Ishikawa (cell line): Measurements from ENCODE around the gene ERBB2.
A peak's percentile ranks its signal among the peaks of the same experiment; 100 is the strongest.

Experiments
- CEBPB ChIP-seq: IDR thresholded peaks from 2 replicates; pipeline ENCODE4 v1.6.1; 2012
- CREB1 ChIP-seq: IDR thresholded peaks from 2 replicates; pipeline ENCODE4 v1.6.1; 2012; ENCODE audit warnings: low read depth
- EGR1 ChIP-seq: IDR thresholded peaks from 2 replicates; pipeline ENCODE4 v1.6.1; 2012
- FOXM1 ChIP-seq: IDR thresholded peaks from 2 replicates; pipeline ENCODE4 v1.6.1; 2012; ENCODE audit warnings: low read depth, borderline replicate concordance
- NFIC ChIP-seq: IDR thresholded peaks from 2 replicates; pipeline ENCODE4 v1.6.1; 2012
- RAD21 ChIP-seq: IDR thresholded peaks from 2 replicates; pipeline ENCODE4 v1.6.1; 2012; ENCODE audit warnings: low read depth
- TAF1 ChIP-seq: IDR thresholded peaks from 2 replicates; pipeline ENCODE4 v1.6.1; 2012; ENCODE audit warnings: low read depth, mild to moderate bottlenecking
- TCF12 ChIP-seq: IDR thresholded peaks from 2 replicates; pipeline ENCODE4 v1.6.1; 2012; ENCODE audit warnings: low read depth
- TEAD4 ChIP-seq: IDR thresholded peaks from 2 replicates; pipeline ENCODE4 v1.6.1; 2012
- YY1 ChIP-seq: IDR thresholded peaks from 2 replicates; pipeline ENCODE4 v1.6.1; 2012; ENCODE audit warnings: low read depth
- ZBTB7A ChIP-seq: IDR thresholded peaks from 2 replicates; pipeline ENCODE4 v1.6.1; 2012; ENCODE audit warnings: low read depth
- TF ChIP-seq, protein P1 (sequence below): IDR thresholded peaks from 2 replicates; pipeline ENCODE4 v1.6.1; 2012
- TF ChIP-seq, protein P2 (sequence below): IDR thresholded peaks from 2 replicates; pipeline ENCODE4 v1.6.1; 2012; ENCODE audit warnings: low read depth, mild to moderate bottlenecking
- TF ChIP-seq, protein P3 (sequence below): IDR thresholded peaks from 2 replicates; pipeline ENCODE4 v1.6.1; 2012

Gene ERBB2

DNA sequence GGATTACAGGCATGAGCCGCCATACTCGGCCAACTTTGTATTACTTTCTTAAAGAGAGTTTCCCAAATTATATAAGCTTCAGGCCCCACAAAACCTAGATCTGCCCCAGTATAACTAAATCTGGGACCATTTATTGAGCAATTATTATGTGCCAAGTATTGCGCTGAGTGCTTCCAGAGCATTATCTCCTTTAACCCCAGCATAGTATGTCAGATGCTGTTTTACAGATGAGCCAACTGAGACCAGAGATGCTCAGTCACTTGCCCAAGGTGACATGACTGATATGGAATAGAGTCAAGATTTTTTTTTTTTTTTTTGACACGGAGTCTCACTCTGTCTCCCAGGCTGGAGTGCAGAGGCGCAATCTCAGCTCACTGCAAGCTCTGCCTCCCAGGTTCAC, 1.9 kb upstream of the ERBB2 start:
- no peak for TF ChIP-seq RAD21
- TF ChIP-seq, protein P1, sequence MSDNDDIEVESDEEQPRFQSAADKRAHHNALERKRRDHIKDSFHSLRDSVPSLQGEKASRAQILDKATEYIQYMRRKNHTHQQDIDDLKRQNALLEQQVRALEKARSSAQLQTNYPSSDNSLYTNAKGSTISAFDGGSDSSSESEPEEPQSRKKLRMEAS, result no peak
- TF ChIP-seq TCF12, result no peak
- TF ChIP-seq, protein P2, sequence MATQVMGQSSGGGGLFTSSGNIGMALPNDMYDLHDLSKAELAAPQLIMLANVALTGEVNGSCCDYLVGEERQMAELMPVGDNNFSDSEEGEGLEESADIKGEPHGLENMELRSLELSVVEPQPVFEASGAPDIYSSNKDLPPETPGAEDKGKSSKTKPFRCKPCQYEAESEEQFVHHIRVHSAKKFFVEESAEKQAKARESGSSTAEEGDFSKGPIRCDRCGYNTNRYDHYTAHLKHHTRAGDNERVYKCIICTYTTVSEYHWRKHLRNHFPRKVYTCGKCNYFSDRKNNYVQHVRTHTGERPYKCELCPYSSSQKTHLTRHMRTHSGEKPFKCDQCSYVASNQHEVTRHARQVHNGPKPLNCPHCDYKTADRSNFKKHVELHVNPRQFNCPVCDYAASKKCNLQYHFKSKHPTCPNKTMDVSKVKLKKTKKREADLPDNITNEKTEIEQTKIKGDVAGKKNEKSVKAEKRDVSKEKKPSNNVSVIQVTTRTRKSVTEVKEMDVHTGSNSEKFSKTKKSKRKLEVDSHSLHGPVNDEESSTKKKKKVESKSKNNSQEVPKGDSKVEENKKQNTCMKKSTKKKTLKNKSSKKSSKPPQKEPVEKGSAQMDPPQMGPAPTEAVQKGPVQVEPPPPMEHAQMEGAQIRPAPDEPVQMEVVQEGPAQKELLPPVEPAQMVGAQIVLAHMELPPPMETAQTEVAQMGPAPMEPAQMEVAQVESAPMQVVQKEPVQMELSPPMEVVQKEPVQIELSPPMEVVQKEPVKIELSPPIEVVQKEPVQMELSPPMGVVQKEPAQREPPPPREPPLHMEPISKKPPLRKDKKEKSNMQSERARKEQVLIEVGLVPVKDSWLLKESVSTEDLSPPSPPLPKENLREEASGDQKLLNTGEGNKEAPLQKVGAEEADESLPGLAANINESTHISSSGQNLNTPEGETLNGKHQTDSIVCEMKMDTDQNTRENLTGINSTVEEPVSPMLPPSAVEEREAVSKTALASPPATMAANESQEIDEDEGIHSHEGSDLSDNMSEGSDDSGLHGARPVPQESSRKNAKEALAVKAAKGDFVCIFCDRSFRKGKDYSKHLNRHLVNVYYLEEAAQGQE, result no peak
- no peak for TF ChIP-seq YY1
- TF ChIP-seq FOXM1, result no peak
- TF ChIP-seq NFIC, result no peak

DNA sequence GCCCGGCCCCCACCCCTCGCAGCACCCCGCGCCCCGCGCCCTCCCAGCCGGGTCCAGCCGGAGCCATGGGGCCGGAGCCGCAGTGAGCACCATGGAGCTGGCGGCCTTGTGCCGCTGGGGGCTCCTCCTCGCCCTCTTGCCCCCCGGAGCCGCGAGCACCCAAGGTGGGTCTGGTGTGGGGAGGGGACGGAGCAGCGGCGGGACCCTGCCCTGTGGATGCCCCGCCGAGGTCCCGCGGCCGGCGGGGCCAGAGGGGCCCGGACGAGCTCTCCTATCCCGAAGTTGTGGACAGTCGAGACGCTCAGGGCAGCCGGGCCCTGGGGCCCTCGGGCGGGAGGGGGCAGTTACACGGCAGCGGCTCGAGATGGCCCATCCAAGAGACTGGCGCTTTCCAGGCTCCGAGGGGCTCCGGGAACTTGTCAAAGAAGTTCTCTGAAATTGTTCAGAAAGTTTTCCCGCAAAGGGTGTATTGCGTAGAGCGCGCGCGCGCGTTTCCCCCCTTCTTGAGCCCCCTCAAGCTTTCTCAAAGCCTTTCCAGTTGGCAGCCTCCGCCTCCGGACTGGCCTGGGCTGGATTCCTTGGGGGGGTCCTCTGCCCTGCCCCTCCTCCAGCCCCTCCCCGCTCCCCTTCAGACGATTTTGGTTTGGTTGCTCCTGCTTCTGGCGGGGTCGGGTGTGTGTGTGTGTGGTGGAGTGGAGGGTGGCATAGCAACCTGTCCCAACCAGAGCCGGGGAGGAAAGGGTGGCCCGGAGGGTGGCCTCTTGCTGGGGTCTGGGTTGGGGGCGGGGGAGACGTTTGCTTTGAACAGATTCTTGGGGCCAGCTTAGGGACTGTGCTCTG, 504 bp downstream of the ERBB2 start:
- no peak for TF ChIP-seq YY1
- TF ChIP-seq CEBPB, result no peak
- peak; percentile 85 for TF ChIP-seq ZBTB7A
- TF ChIP-seq, protein P1, result peak; percentile 32; the same call in 1 of the 2 replicates

DNA sequence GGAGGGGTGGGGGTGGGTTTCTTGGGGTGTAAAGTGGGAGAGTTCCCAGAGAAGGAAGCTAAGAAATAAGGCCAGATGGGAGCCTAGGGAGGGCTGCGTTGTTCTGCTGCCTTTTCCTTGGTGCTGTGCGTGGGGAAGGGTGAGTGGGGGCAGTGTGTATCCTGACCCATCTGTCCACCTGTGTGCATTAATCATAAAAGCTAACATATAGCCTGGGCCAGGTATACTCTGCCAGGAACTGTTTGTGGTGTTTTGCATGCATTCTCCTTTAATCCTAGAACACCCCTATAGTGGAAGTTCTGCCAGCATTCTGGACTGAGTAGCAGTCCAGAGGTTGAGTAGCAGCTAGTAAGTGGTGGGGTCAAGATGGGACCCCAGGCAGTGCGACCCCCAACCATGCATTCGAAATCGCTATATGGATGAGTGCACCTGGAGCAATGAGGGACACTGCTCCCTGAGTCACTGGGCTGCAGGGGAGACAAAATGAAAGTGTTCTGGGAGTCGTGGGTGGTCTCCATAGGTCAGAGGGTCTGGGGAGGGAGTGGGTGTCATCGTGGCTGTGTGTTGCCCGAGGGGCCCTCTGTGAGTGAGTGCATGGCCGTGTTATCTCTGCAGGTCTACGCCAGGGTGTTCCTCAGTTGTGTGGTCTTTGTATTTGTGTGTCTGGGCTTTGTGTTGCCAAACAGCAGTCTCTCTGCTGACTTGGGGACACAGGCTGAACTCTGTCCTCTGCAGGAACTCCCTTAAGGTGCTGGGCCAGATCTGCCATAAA, 1.3 kb downstream of the ERBB2 start:
- TF ChIP-seq, protein P1, result no peak
- TF ChIP-seq, protein P3, sequence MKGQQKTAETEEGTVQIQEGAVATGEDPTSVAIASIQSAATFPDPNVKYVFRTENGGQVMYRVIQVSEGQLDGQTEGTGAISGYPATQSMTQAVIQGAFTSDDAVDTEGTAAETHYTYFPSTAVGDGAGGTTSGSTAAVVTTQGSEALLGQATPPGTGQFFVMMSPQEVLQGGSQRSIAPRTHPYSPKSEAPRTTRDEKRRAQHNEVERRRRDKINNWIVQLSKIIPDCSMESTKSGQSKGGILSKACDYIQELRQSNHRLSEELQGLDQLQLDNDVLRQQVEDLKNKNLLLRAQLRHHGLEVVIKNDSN, result no peak
- TF ChIP-seq ZBTB7A, result no peak
- no peak for TF ChIP-seq RAD21
- TF ChIP-seq EGR1, result no peak
- no peak for TF ChIP-seq NFIC

DNA sequence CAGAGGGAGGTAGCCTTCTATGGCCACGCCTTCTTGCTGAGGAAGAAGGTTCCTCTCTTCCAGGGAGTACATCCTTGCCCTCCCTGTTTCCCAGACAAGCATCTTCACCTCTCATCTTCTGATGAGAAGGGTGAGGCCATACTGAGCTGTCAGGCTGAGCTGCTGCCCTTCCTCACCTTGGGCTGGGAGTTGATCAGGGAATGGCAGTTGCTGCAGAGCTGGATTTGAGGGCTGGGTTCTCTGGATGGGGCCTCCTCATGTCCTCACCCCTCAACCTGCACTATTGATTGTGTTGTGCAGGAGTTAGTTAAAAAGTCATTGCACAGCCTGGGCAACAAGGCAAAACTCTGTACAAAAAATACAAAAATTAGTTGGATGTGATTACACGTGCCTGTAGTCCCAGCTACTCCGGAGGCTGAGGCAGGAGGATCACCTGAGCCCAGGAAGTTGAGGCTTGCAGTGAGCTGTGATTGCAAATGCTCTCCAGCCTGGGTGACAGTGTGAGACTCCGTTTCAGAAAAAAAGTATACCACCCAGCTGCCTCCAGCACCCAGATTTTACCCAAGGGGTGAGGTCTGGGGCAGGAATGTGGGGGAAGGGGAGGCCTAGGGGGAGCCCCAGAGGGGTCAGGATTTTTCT, 2.0 kb downstream of the ERBB2 start:
- TF ChIP-seq, protein P1, result no peak
- TF ChIP-seq CEBPB, result no peak
- no peak for TF ChIP-seq TAF1
- TF ChIP-seq NFIC, result no peak
- no peak for TF ChIP-seq EGR1
- TF ChIP-seq, protein P2, result no peak
- TF ChIP-seq RAD21, result no peak
- TF ChIP-seq TEAD4, result no peak
- no peak for TF ChIP-seq CREB1
- TF ChIP-seq FOXM1, result no peak
- TF ChIP-seq, protein P3, result no peak
